Lung (tissue), 12 donors: Measurements from ENCODE around the gene CELSR1. TPM values are rescaled to one million over a fixed set of nuclear protein-coding genes. Genes with fewer than 3 reads are reported as not detected.
A peak's percentile ranks its signal among the peaks of the same experiment; 100 is the strongest.

Experiments used
- ATAC-seq: fragments of 200-7000 bp; cut with Tn5 transposase; one replicate; pipeline ENCODE4 v1.9.1; 2020; ENCODE audit warnings: moderate number of reproducible peaks; ENCODE audit not compliant: insufficient read depth, low FRiP score
- DNase-seq, 3 donors: peaks; one replicate each; pipeline ENCODE4 v3.0.0-alpha.2; 2013 to 2017
- H3K27ac ChIP-seq, 2 donors: one replicate each; pipeline ENCODE4 v1.5.1; 2013; ENCODE audit warnings: mild to moderate bottlenecking in 2 of 2, moderate library complexity in 2 of 2, control low read depth in 1 of 2, inconsistent platforms in 1 of 2, low read depth in 1 of 2, low read length in 1 of 2
- H3K27me3 ChIP-seq, 3 donors: one replicate each; pipeline ENCODE4 v1.5.1; 2013; ENCODE audit warnings: low read length in 2 of 3; ENCODE audit not compliant: control insufficient read depth in 3 of 3, insufficient read depth in 3 of 3
- H3K36me3 ChIP-seq, 4 donors: one replicate each; pipeline ENCODE4 v1.5.1; 2013; ENCODE audit warnings: low read length in 4 of 4, mild to moderate bottlenecking in 1 of 4, moderate library complexity in 1 of 4; ENCODE audit not compliant: control insufficient read depth in 4 of 4, insufficient read depth in 4 of 4
- H3K4me1 ChIP-seq, 5 donors: one replicate each; pipeline ENCODE4 v1.5.1; 2013; ENCODE audit warnings: low read length in 5 of 5, mild to moderate bottlenecking in 2 of 5, moderate library complexity in 1 of 5; ENCODE audit not compliant: control insufficient read depth in 5 of 5, insufficient read depth in 5 of 5
- H3K4me3 ChIP-seq: one replicate; pipeline ENCODE4 v1.5.1; 2013; ENCODE audit warnings: mild to moderate bottlenecking, control low read depth, moderate library complexity
- H3K9ac ChIP-seq, 2 donors: one replicate each; pipeline ENCODE4 v1.5.1; 2013; ENCODE audit warnings: low read length in 2 of 2, control low read depth in 1 of 2; ENCODE audit not compliant: insufficient read depth in 1 of 2
- H3K9me3 ChIP-seq, 4 donors: one replicate each; pipeline ENCODE4 v1.5.1; 2013; ENCODE audit warnings: low read length in 3 of 4, mild to moderate bottlenecking in 1 of 4, moderate library complexity in 1 of 4; ENCODE audit not compliant: control insufficient read depth in 4 of 4, insufficient read depth in 3 of 4
- WGBS, 2 donors: extraction: QIAGEN DNeasy Blood & Tissue Kit; methylation state at CpG; one replicate each; pipeline ENCODE4 v1.1.7; 2013; 5-methylcytosine and 5-hydroxymethylcytosine counted together
- polyA plus RNA-seq, 2 donors: library from polyadenylated mRNA; stranded (reverse); fragments of 200-250 nt; gene quantifications; one replicate each; pipeline ENCODE4 v1.2.1, GENCODE V29; 2013
- total RNA-seq, 2 donors: library from RNA; depleted of rRNA in 1 of 2; stranded (reverse); fragments of >200 nt in 1 of 2; gene quantifications; one replicate each; pipeline ENCODE4 v1.2.1, GENCODE V29; 2014 to 2021
- TF ChIP-seq, protein P1 (sequence below): IDR thresholded peaks from 2 replicates; pipeline ENCODE4 v1.5.1; 2012; ENCODE audit warnings: mild to moderate bottlenecking; ENCODE audit errors: control extremely low read depth, extremely low read depth
- donor health status: control.
- donor health status: control.
- donor health status: Bipolar disorder and iron deficiency.
- donor health status: healthy.
- donor health status: DM: yes; HTN: yes; CAD: no.

The CELSR1 gene
- total and polyA plus RNA-seq, 4 donors, result 14.0 to 65.9 (median 32.7) TPM

DNA sequence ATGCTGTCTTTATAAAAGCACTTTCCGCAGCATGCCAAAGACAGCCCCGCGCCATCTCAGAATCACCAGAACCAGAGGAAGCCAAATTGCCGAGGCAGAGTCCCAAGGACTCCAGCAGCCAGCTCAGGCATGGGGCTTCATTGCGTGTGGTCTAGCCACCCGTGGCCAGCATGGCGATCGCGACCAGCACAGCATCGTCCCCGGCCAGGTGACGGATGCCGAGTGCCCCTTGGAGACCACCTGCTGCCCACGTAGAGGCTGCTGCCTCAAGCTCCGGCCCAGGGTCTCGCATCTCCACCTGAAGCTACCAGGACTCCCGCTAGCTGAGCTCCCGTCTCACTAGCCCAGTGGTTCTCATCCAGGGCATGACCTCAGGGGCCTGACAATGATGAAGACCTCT lies 109.2 kb downstream of the CELSR1 start:
- 94 to 96% methylated on average over 18 of the region's 18 CpGs for WGBS, 2 donors
- H3K4me1 ChIP-seq, result peaks cover 0 to 8% (median 5%) of the 10 kb centered on the region in 5 donors
- no peak for DNase-seq

DNA sequence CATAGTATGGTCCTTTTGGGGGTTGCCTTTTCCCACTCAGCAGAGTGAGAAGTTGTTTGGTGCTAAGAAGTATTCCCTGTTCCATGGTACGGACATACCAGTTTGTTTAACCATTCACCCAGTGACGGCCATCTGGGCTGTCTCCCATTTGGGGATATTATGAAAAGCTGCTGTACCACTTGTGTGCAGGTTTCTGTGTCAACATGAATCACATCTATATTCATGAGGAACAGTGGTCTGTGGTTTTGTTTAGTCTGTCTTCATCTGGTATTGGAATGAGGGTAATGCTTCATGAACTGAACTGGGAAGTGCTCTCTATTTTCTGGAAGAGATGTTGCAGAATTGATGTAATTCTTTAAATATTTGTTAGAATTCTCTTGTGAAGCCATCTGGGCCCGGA lies 112.4 kb downstream of the CELSR1 start:
- H3K36me3 ChIP-seq, result no peaks in the 10 kb centered on the region
- peaks cover 0 to 3% (median 0%) of the 10 kb centered on the region in 4 donors for H3K9me3 ChIP-seq
- ATAC-seq (no peak), DNase-seq (no peak)
- peaks cover 0 to 13% (median 5%) of the 10 kb centered on the region in 5 donors for H3K4me1 ChIP-seq
- 63 to 70% methylated on average over 3 of the region's 3 CpGs for WGBS, 2 donors
- H3K9ac ChIP-seq, result no peak overlapping the region
- TF ChIP-seq, protein P1, sequence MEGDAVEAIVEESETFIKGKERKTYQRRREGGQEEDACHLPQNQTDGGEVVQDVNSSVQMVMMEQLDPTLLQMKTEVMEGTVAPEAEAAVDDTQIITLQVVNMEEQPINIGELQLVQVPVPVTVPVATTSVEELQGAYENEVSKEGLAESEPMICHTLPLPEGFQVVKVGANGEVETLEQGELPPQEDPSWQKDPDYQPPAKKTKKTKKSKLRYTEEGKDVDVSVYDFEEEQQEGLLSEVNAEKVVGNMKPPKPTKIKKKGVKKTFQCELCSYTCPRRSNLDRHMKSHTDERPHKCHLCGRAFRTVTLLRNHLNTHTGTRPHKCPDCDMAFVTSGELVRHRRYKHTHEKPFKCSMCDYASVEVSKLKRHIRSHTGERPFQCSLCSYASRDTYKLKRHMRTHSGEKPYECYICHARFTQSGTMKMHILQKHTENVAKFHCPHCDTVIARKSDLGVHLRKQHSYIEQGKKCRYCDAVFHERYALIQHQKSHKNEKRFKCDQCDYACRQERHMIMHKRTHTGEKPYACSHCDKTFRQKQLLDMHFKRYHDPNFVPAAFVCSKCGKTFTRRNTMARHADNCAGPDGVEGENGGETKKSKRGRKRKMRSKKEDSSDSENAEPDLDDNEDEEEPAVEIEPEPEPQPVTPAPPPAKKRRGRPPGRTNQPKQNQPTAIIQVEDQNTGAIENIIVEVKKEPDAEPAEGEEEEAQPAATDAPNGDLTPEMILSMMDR, result no peak
- no peak overlapping the region for H3K27ac ChIP-seq
- H3K4me3 ChIP-seq, result no peak overlapping the region
- no peaks in the 10 kb centered on the region for H3K27me3 ChIP-seq

More for the DNA sequence above, 109.2 kb downstream of the CELSR1 start:
- no peak overlapping the region for H3K27ac ChIP-seq
- H3K9me3 ChIP-seq, result peaks cover 0 to 3% (median 0%) of the 10 kb centered on the region in 4 donors
- TF ChIP-seq, protein P1, result no peak
- H3K36me3 ChIP-seq, result no peaks in the 10 kb centered on the region
- ATAC-seq, result no peak
- H3K9ac ChIP-seq, result no peak overlapping the region
- H3K27me3 ChIP-seq, result no peaks in the 10 kb centered on the region
- H3K4me3 ChIP-seq, result no peak overlapping the region

DNA sequence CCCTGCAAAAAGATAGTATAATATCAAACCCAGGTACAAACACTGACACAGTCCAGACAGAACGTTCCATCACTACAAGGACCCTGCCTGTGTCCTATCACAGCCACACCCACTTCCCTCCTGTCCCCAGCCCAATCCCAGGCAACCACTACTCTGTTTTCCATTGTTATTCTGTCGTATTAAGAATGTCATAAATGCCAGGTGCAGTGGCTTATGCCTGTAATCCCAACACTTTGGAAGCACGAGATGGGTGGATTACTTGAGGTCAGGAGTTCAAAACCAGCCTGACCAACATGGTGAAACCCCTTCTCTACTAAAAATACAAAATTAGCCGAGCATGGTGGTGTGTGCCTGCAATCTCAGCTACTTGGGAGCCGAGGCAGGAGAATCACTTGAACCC lies 112.9 kb downstream of the CELSR1 start:
- no peak overlapping the region for H3K9ac ChIP-seq
- peaks cover 0 to 3% (median 0%) of the 10 kb centered on the region in 4 donors for H3K9me3 ChIP-seq
- no peaks in the 10 kb centered on the region for H3K36me3 ChIP-seq
- TF ChIP-seq, protein P1, result no peak
- peaks cover 0 to 9% (median under 1%) of the 10 kb centered on the region in 5 donors for H3K4me1 ChIP-seq
- 79% methylated on average over 5 of the region's 5 CpGs for WGBS, 2 donors
- DNase-seq, result no peak
- no peak overlapping the region for H3K4me3 ChIP-seq
- no peaks in the 10 kb centered on the region for H3K27me3 ChIP-seq
- H3K27ac ChIP-seq, result no peak overlapping the region
- ATAC-seq, result no peak

DNA sequence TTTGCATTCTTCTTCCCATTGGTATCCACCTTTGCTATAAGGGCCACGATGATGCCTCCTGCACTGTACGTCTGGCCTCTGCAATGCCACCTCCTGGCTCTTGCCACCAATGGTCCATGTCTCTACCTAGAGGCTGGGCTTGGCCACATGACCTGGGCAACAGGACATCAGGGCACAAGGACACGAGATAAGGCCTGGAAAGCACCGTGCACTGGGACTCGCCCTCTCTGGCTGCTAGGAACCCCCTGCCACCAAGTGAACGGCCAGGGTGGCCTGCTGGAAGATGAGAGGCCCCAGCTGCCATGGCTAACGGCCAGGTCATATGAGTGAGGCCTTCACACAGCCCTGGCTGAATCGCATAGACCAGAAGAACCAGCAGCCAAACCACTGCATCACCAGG lies 114.5 kb downstream of the CELSR1 start:
- Histone ChIP-seq H3K27me3 (no peaks in the 10 kb centered on the region), H3K4me1 (peaks cover 0 to 13% (median 0%) of the 10 kb centered on the region in 5 donors), H3K9ac (no peak overlapping the region), H3K27ac (no peak overlapping the region), H3K36me3 (no peaks in the 10 kb centered on the region), H3K4me3 (no peak overlapping the region), H3K9me3 (peaks cover 0 to 3% (median 0%) of the 10 kb centered on the region in 4 donors)
- 73 to 83% methylated on average over 8 of the region's 8 CpGs for WGBS, 2 donors
- DNase-seq, result peak; percentile 47 to 64 (median 55)
- TF ChIP-seq, protein P1, result no peak
- ATAC-seq, result no peak
